HTERT RPE-1 (cell line): ENCODE measurements around the gene SPATA6.

Experiments used
- in situ Hi-C: fragments of 300-500 bp; cut with MboI; formaldehyde crosslinking; loops from 4 replicates; pipeline ENCODE4 v1.14.3; 2020; ENCODE audit warnings: low sequenced_read_pairs

SPATA6 gene

DNA sequence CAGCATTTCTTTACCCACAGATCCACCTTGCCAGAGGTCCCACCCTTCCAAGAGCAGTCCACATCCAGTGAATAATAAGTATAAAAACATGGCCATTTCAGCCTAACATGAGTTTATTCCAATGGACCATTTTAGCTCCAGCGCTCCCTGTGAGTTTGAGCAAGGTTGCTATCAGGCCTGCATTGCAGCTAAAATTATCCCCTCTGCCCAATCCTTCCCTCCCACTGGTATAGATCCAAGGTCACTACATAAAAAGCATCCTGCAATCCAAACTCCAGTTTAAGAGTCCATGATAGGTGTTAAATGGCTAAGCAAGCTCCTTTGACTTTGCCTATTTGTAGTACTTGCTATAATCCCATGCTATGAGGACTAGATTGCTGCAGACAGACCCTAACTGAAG is 213.9 kb downstream of the SPATA6 start:
- in situ Hi-C loops: no loop called here

DNA sequence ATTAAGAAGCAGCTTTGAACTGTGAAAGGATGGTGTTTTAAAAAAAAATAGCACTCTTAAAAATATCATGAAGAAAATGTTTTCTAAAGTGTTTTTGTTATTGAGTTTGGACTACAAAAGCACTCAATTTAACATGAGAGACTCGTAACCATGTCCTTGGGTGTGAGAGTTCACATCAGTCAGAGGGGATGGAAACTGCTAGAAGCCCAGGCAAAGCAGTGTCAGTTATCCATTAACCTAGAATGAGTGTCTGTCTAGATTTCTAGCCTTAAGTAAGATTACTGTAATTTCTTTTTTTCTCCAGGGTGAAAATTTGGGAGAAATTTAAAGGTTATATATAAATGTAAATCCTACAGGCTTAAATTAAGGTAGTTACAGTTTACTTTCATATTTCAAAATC is 217.8 kb downstream of the SPATA6 start:
- in situ Hi-C loops: no loop called here

DNA sequence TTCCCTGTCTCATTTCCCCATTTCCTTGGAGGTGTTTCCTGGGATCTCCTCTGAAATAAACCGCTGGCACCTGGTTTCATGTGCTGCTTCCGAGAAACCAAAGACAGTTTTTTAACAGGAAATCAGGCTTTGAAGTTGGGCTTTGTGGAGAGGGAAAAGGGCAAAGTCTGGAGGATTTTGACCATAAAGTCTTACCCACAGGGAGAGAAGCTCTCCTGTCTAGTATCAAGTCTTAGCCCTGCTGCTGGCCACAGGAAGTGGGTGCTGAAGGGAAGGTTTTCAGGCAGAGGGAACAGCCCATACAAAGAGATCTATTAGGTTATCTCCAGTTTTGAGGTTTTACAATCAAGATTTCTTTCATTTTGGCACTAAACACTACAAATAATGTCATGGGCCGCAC is 220.2 kb downstream of the SPATA6 start:
- in situ Hi-C loops: no loop called here

DNA sequence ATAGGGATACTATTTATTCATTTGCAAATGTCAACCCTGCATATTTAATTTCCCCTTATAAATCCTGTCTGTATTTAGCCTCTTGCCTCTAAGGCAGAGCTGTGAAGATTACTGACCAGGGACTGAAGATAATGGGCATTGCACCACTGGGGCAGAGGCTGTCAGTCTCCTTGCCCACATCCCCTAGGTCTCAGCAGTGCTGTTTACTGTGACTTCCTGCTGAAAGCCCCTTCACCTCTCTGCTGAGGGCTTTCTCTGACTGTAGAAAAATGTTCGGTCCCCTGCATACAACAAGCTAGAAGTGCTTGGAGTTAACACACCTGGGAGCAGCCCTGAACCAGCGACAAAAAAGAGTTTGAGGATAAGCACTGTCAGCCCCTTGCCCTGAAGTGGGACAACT is 220.7 kb downstream of the SPATA6 start:
- in situ Hi-C loops: no loop called here

DNA sequence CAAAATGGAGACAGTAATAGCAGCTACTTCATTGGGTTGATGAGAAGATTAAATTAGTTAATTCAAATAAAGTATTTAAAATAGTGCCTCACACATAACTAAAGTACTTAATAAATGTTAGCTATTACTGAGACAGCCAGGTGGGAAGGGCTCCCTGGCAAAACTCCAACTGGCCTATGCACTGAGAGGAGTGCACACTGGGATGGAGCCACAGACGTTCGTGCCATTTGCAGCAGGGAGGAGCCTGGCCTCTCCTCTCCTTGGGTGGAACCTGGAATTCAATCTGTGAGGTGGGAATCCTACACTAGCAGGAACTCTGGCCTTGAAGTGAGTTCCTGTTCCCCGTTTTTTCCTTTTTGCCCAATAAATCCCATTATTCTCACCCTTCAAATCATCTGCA is 221.4 kb downstream of the SPATA6 start:
- in situ Hi-C loops: no loop called here

DNA sequence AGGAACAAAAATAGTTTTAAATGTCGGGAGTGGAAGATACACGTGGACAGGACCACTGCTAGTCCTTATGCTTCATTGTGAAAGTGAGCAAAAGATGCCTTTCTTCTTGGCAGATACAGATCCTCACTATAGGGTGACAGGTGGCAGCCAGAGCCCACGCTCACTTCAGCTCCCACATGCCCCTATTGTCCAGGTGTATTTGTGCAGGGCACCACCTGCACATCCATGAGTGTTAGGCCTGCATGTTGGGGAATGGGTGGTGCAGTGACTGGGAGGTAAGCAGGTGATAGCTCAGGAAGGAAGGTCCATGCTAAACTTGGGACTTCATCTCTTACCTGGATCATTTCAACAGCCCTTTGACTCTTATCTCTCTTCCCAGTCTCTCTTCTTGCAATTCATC is 222.1 kb downstream of the SPATA6 start:
- in situ Hi-C loops: no loop called here

GRCh38 chr1:48248356-48248755 is 223.6 kb downstream of the SPATA6 start:
- in situ Hi-C loops: no loop called here

- in situ Hi-C loops: no loop called here
These were observed 225.3 kb downstream of the SPATA6 start for GRCh38 chr1:48246727-48247126.
